Hepatocyte (in vitro differentiated cells): ENCODE data around the gene CASR. TPM values are rescaled to one million over a fixed set of nuclear protein-coding genes. Genes with fewer than 3 reads are reported as not detected.

ENCODE experiments used
- DNase-seq: peaks from one replicate; pipeline ENCODE4 v3.0.0-alpha.2; 2016; ENCODE audit warnings: low spot score
- H2AFZ ChIP-seq: fragments of 200-600 bp; sonication (generic); 2 replicates; pipeline ENCODE4 v1.6.0; 2016; ENCODE audit warnings: antibody characterized with exemption, mild to moderate bottlenecking
- H3K27ac ChIP-seq: fragments of 200-600 bp; sonication (generic); 2 replicates; pipeline ENCODE4 v1.5.1; 2016; ENCODE audit warnings: mild to moderate bottlenecking
- H3K27me3 ChIP-seq: fragments of 200-600 bp; sonication (generic); 2 replicates; pipeline ENCODE4 v1.6.1; 2016
- H3K36me3 ChIP-seq: fragments of 200-600 bp; sonication (generic); replicated peaks from 2 replicates; pipeline ENCODE4 v1.5.1; 2016; ENCODE audit warnings: low read depth; ENCODE audit not compliant: insufficient read depth
- H3K4me1 ChIP-seq: fragments of 200-600 bp; sonication (generic); 2 replicates; pipeline ENCODE4 v1.5.1; 2016; ENCODE audit warnings: mild to moderate bottlenecking, moderate library complexity; ENCODE audit not compliant: insufficient read depth
- H3K4me2 ChIP-seq: fragments of 200-600 bp; sonication (generic); 2 replicates; pipeline ENCODE4 v1.6.0; 2016
- H3K4me3 ChIP-seq: fragments of 200-600 bp; sonication (generic); 2 replicates; pipeline ENCODE4 v1.5.1; 2016; ENCODE audit warnings: mild to moderate bottlenecking
- H3K79me2 ChIP-seq: fragments of 200-600 bp; sonication (generic); 2 replicates; pipeline ENCODE4 v1.6.0; 2017; ENCODE audit warnings: mild to moderate bottlenecking
- H3K9me2 ChIP-seq: fragments of 200-600 bp; sonication (generic); replicated peaks from 2 replicates; pipeline ENCODE4 v1.6.0; 2017; ENCODE audit warnings: mild to moderate bottlenecking; ENCODE audit not compliant: insufficient read depth
- H3K9me3 ChIP-seq: fragments of 200-600 bp; sonication (generic); 2 replicates; pipeline ENCODE4 v1.5.1; 2016; ENCODE audit warnings: low read depth, mild to moderate bottlenecking
- H4K20me1 ChIP-seq: fragments of 200-600 bp; sonication (generic); 2 replicates; pipeline ENCODE4 v1.6.0; 2016; ENCODE audit warnings: mild to moderate bottlenecking; ENCODE audit not compliant: insufficient read depth, poor library complexity, severe bottlenecking
- EZH2 ChIP-seq: fragments of 200-600 bp; sonication (generic); IDR thresholded peaks from 2 replicates; pipeline ENCODE4 v1.6.1; 2016; ENCODE audit warnings: antibody characterized with exemption, mild to moderate bottlenecking, borderline replicate concordance
- EZH2phosphoT487 ChIP-seq: fragments of 200-600 bp; sonication (generic); IDR thresholded peaks from one replicate; pipeline ENCODE4 v1.6.1; 2018; ENCODE audit warnings: antibody characterized with exemption, mild to moderate bottlenecking, low read depth, moderate library complexity; ENCODE audit not compliant: unreplicated experiment, severe bottlenecking
- WGBS: methylation state at CpG from one replicate; pipeline ENCODE4 v1.1.6; 2016; ENCODE audit warnings: low lambda C conversion rate; ENCODE audit errors: missing lambda C conversion rate; 5-methylcytosine and 5-hydroxymethylcytosine counted together
- polyA plus RNA-seq: library from polyadenylated mRNA; unstranded; fragments of >200 nt; fragmentation: Nextera tagmentation; extraction: Ambion mirVana; gene quantifications from 2 replicates; pipeline ENCODE4 v1.2.1, GENCODE V29; 2016
- total RNA-seq: library from RNA; depleted of rRNA; stranded (reverse); fragments of >200 nt; gene quantifications from 2 replicates; pipeline ENCODE4 v1.2.3, GENCODE V29; 2014
- TF ChIP-seq, protein P1 (sequence below): fragments of 200-600 bp; sonication (generic); IDR thresholded peaks from 2 replicates; pipeline ENCODE4 v1.5.1; 2016; ENCODE audit warnings: antibody characterized with exemption, mild to moderate bottlenecking; ENCODE audit not compliant: poor library complexity

The CASR gene
- total and polyA plus RNA-seq, 2 experiments from 2014 or later, result 0.18 to 0.37 TPM

DNA sequence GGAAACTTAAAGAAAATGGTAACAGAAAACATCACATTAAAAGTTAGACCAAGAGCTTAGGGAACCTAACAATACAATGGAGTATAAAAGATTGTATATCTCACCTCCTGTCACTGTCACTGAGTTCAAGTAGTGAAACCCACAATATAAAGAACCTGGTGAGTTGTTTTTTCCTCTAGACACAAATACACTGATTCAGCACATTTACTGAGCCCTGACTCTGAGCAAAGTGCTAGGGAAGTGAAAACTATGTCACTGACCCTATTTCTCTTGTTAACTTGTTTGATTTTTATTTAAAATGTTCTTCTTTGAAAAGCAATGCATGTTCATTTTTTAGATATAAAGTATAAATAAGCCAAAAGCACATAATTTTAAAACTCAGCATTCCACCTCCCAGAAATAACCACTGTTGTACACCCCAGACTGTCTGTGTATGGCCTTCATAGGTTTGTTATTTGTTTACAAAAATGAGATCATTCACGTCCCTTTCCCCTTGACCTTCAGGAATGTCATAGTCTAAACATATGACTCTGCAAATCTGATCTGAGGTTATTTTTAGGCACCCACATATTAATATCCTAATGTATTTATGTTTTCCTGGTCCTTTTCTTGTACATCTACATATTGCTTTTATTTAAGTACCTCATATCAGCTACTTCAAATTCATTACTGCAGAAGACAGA is 72.4 kb downstream of the CASR start:
- Histone ChIP-seq H3K36me3 (no peaks in the 10 kb centered on the region), H3K4me3 (no peak overlapping the region), H3K9me3 (no peaks in the 10 kb centered on the region), H3K27me3 (no peaks in the 10 kb centered on the region), H3K4me1 (no peaks in the 10 kb centered on the region), H3K79me2 (no peaks in the 10 kb centered on the region), H4K20me1 (no peaks in the 10 kb centered on the region), H3K9me2 (no peaks in the 10 kb centered on the region), H2AFZ (no peak overlapping the region), H3K4me2 (no peak overlapping the region), H3K27ac (no peak overlapping the region)
- no peak for DNase-seq
- WGBS, result 53% methylated on average over 1 of the region's 1 CpG
- TF ChIP-seq EZH2phosphoT487, result no peak
- TF ChIP-seq, protein P1, sequence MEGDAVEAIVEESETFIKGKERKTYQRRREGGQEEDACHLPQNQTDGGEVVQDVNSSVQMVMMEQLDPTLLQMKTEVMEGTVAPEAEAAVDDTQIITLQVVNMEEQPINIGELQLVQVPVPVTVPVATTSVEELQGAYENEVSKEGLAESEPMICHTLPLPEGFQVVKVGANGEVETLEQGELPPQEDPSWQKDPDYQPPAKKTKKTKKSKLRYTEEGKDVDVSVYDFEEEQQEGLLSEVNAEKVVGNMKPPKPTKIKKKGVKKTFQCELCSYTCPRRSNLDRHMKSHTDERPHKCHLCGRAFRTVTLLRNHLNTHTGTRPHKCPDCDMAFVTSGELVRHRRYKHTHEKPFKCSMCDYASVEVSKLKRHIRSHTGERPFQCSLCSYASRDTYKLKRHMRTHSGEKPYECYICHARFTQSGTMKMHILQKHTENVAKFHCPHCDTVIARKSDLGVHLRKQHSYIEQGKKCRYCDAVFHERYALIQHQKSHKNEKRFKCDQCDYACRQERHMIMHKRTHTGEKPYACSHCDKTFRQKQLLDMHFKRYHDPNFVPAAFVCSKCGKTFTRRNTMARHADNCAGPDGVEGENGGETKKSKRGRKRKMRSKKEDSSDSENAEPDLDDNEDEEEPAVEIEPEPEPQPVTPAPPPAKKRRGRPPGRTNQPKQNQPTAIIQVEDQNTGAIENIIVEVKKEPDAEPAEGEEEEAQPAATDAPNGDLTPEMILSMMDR, result no peak
- no peak for TF ChIP-seq EZH2

DNA sequence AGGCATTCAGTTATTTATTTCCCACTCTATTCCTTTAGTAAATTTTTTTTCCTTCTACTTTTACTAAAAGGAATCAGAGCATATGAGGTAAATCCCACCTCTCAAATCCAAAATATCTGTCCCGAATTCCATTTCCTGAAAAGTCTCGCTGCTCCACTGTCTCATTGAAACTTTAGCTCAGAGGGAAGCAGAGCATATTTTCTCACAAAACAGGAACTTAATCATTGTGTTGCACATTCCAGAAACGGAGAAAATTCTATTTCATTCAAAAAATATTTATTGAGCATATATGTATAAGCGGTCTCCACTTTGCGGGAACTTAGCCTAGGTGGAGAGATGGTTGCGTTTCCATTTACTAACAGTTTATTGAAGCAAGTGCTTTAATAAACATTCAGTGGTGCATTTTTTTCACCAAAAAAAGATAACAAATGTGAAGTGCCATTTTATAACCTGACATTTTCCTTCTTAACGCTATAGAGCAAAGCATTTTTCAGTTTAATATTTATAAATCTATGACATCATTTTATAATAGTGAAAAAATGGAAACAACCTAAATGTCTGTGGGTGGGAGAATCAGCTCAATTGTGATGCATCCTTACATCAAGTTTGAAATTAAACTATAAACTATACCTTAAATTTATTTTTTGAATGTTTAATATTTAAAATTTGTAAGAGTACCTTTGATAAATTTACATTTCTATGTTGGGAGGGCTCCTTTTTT is 74.3 kb downstream of the CASR start:
- Histone ChIP-seq H3K4me1 (no peaks in the 10 kb centered on the region), H3K4me3 (no peak overlapping the region), H3K79me2 (no peaks in the 10 kb centered on the region), H3K9me2 (no peaks in the 10 kb centered on the region), H3K27ac (no peak overlapping the region), H4K20me1 (no peaks in the 10 kb centered on the region), H2AFZ (no peak overlapping the region), H3K4me2 (no peak overlapping the region), H3K27me3 (no peaks in the 10 kb centered on the region), H3K36me3 (no peaks in the 10 kb centered on the region), H3K9me3 (no peaks in the 10 kb centered on the region)
- TF ChIP-seq EZH2phosphoT487 (no peak), EZH2 (no peak)
- TF ChIP-seq, protein P1, result no peak
- no peak for DNase-seq
- WGBS, result 83% methylated on average over 7 of the region's 7 CpGs

DNA sequence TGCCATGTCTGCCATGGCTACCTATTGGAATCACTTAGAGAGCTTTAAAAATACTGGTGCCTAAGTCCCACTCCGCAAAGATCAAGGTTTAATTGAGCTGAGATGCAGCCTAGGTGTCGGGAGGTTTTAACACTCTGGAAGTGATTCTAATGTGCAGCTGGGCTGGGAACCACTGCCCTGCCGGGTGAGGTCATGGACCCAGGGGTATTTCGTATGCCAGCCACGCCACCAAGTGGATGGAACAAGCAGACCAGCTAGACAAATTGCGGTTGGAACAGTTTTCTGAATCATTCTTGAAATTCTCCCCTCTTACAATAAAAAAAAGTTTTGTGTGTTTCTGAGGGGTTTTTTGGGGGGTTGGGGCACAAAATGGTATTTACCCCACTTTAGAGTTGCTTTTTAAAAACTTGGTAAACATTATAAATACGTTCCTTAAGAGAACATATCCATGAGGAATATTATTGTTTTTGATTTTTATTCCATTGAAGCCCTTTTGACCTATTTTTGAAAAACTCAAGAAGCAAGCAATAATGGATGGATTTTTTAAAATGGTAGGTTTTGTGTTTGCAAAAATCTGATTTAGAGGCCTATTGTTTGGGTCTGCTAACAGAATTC is 75.4 kb downstream of the CASR start:
- Histone ChIP-seq H3K4me2 (no peak overlapping the region), H3K79me2 (no peaks in the 10 kb centered on the region), H2AFZ (no peak overlapping the region), H3K9me3 (no peaks in the 10 kb centered on the region), H3K9me2 (no peaks in the 10 kb centered on the region), H3K27ac (no peak overlapping the region), H3K4me3 (no peak overlapping the region), H3K4me1 (no peaks in the 10 kb centered on the region), H3K27me3 (no peaks in the 10 kb centered on the region), H3K36me3 (no peaks in the 10 kb centered on the region), H4K20me1 (no peaks in the 10 kb centered on the region)
- DNase-seq, result peak; percentile 79
- TF ChIP-seq, protein P1, result peak; percentile 76
- TF ChIP-seq EZH2, result no peak
- 13% methylated on average over 7 of the region's 7 CpGs for WGBS
